Neural cell (in vitro differentiated cells): ENCODE measurements around the gene AP4S1.

Experiments
- CTCF ChIP-seq: fragments of 450-650 bp; IDR thresholded peaks from 2 replicates; pipeline ENCODE4 v1.5.1; 2014; ENCODE audit warnings: antibody characterized with exemption, mild to moderate bottlenecking, moderate library complexity; ENCODE audit not compliant: poor library complexity, severe bottlenecking
- POLR2AphosphoS5 ChIP-seq: IDR thresholded peaks from 2 replicates; pipeline ENCODE4 v1.6.1; 2012
- SMC3 ChIP-seq: fragments of 450-650 bp; conservative IDR thresholded peaks from 2 replicates; pipeline ENCODE4 v1.6.1; 2014; ENCODE audit warnings: antibody characterized with exemption, mild to moderate bottlenecking, moderate library complexity; ENCODE audit not compliant: poor library complexity

GRCh38 chr14:31003284-31003683 is 22.2 kb upstream of the AP4S1 start:
- no peak for TF ChIP-seq CTCF
- no peak for TF ChIP-seq SMC3
- no peak for TF ChIP-seq POLR2AphosphoS5
